Kidney (tissue), 14 donors: Measurements from ENCODE around the gene ZBTB16. TPM values are rescaled to one million over a fixed set of nuclear protein-coding genes. Genes with fewer than 3 reads are reported as not detected.

Source experiments
- DNase-seq, 5 donors: peaks; one replicate each; pipeline ENCODE4 v3.0.0-alpha.2; 2013 to 2020
- FAIRE-seq: peaks from 2 replicates; lab custom pipeline; 2012; peaks lifted over from hg19 to GRCh38; lab: Jason Lieb, UNC
- H3K27ac ChIP-seq, 2 donors: one replicate each; pipeline ENCODE4 v1.7.0; 2013; ENCODE audit warnings: low read depth in 2 of 2, low read length in 2 of 2, inconsistent platforms in 1 of 2
- H3K27me3 ChIP-seq: one replicate; pipeline ENCODE4 v1.7.1; 2013; ENCODE audit warnings: low read length, inconsistent platforms; ENCODE audit not compliant: control insufficient read depth, insufficient read depth
- H3K36me3 ChIP-seq, 3 donors: one replicate each; pipeline versions ENCODE4 v1.7.0 to v1.7.1; 2013; ENCODE audit warnings: low read length in 3 of 3, control low read depth in 1 of 3, inconsistent platforms in 1 of 3; ENCODE audit not compliant: insufficient read depth in 3 of 3, control insufficient read depth in 2 of 3
- H3K4me1 ChIP-seq, 3 donors: one replicate each; pipeline versions ENCODE4 v1.7.0 to v1.7.1; 2013; ENCODE audit warnings: low read length in 3 of 3, inconsistent platforms in 1 of 3, low read depth in 1 of 3; ENCODE audit not compliant: control insufficient read depth in 2 of 3, insufficient read depth in 2 of 3
- H3K4me3 ChIP-seq, 3 donors: one replicate each; pipeline versions ENCODE4 v1.7.0 to v1.8.1; 2013; ENCODE audit warnings: low read length in 3 of 3, control low read depth in 1 of 3, inconsistent platforms in 1 of 3
- H3K9ac ChIP-seq, 3 donors: one replicate each; pipeline versions ENCODE4 v1.7.0 to v1.7.1; 2013; ENCODE audit warnings: low read length in 3 of 3, control low read depth in 1 of 3, inconsistent platforms in 1 of 3
- H3K9me3 ChIP-seq, 3 donors: one replicate each; pipeline versions ENCODE4 v1.7.0 to v1.7.1; 2013; ENCODE audit warnings: low read length in 3 of 3, control low read depth in 1 of 3, inconsistent platforms in 1 of 3; ENCODE audit not compliant: control insufficient read depth in 2 of 3, insufficient read depth in 1 of 3
- CTCF ChIP-seq: IDR thresholded peaks from 3 replicates; pipeline ENCODE4 v1.5.1; 2012; ENCODE audit warnings: mild to moderate bottlenecking, moderate library complexity, borderline replicate concordance; ENCODE audit not compliant: insufficient read depth; ENCODE audit errors: extremely low read depth
- intact Hi-C: fragments of 100-400 bp; cut with DNase I; formaldehyde crosslinking; loops from one replicate; pipeline ENCODE4 v1.11.1; 2022
- polyA plus RNA-seq: library from polyadenylated mRNA; stranded (reverse); fragments of 350-450 nt; fragmentation: Illumina TruSeq; extraction: RNeasy Lipid Tissue Mini Kit (QIAGEN cat#74804); gene quantifications from one replicate; pipeline ENCODE4 v1.2.3, GENCODE V29; 2014; ENCODE audit warnings: low read depth, low replicate concordance; ENCODE audit not compliant: insufficient read depth
- total RNA-seq: library from RNA; stranded (reverse); fragmentation: NEBNext Ultra II Directional; extraction: Animal tissue kit (Norgen Biotek cat#: 25700); gene quantifications from one replicate; pipeline ENCODE4 v1.2.1, GENCODE V29; 2021
- donor health status: control.
- donor health status: control.
- donor health status: control.
- donor health status: control.
- donor health status: control.
- donor health status: DM: yes; HTN: yes; CAD: no.
- donor health status: Normal renal cell carcinoma (clear cell type).

ZBTB16 gene
- total and polyA plus RNA-seq, 2 donors from 2014 or later: 2.5 to 126 TPM

DNA sequence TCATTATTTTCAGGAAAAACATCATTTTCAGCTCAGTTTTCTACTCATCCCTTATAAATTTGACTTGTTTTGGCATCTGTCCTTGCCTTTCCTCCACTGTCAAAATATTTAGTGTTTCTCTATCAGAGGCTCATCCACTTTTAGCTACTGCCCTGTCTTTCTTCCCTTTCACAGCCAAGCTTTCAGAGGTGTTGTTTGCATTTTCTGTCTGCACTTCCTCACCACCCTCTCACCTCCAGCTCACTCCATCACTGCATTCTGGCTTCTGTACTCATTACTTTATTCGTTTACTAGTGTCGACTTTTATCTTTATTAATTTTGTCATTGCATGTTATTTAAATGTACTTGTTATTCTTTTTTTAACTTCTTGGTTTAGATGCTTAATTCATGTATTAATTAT lies 210.0 kb downstream of the ZBTB16 start:
- DNase-seq (no peak), FAIRE-seq (no peak)
- H3K9me3 ChIP-seq: no peaks in the 10 kb centered on the region
- H3K27me3 ChIP-seq: no peaks in the 10 kb centered on the region
- no peaks in the 10 kb centered on the region for H3K4me1 ChIP-seq
- no peak for TF ChIP-seq CTCF
- H3K36me3 ChIP-seq: no peaks in the 10 kb centered on the region
- no peak overlapping the region for H3K4me3 ChIP-seq
- no peak overlapping the region for H3K27ac ChIP-seq
- no peak overlapping the region for H3K9ac ChIP-seq
- intact Hi-C loops: loop anchor here (10.0 kb wide), 2 partner anchors 235 to 375 kb away; no protein-coding TSS in a partner anchor

GRCh38 chr11:114270531-114271270 lies 211.2 kb downstream of the ZBTB16 start:
- Histone ChIP-seq H3K27me3 (no peaks in the 10 kb centered on the region), H3K4me1 (no peaks in the 10 kb centered on the region), H3K9ac (no peak overlapping the region), H3K27ac (no peak overlapping the region), H3K9me3 (no peaks in the 10 kb centered on the region), H3K36me3 (no peaks in the 10 kb centered on the region), H3K4me3 (no peak overlapping the region)
- FAIRE-seq (no peak), DNase-seq (no peak)
- intact Hi-C loops: no loop called here
- no peak for TF ChIP-seq CTCF

- Histone ChIP-seq H3K27ac (no peak overlapping the region), H3K36me3 (no peaks in the 10 kb centered on the region), H3K27me3 (no peaks in the 10 kb centered on the region), H3K4me3 (no peak overlapping the region), H3K9ac (no peak overlapping the region), H3K4me1 (no peaks in the 10 kb centered on the region), H3K9me3 (no peaks in the 10 kb centered on the region)
- no peak for TF ChIP-seq CTCF
- intact Hi-C loops: no loop called here
- FAIRE-seq (no peak), DNase-seq (no peak)
Measured at GRCh38 chr11:114271316-114271715, 211.8 kb downstream of the ZBTB16 start.
